CD4-positive, alpha-beta T cell (primary cell): Measurements from ENCODE around the gene TTC34. TPM values are rescaled to one million over a fixed set of nuclear protein-coding genes. Genes with fewer than 3 reads are reported as not detected.

Experiments
- ATAC-seq: fragments of 200-7000 bp; cut with Tn5 transposase; one replicate; pipeline ENCODE4 v1.10.0; 2022; ENCODE audit warnings: mild to moderate bottlenecking; ENCODE audit not compliant: poor library complexity
- CTCF ChIA-PET: fragments of 350-600 bp; sonication (Branson Sonifier 250); formaldehyde crosslinking; loops from one replicate; lab custom pipeline; 2021; ENCODE audit warnings: antibody characterized with exemption, inconsistent platforms; lab: Charles Lee
- POLR2A ChIA-PET: fragments of 350-600 bp; sonication (Branson Sonifier 250); formaldehyde crosslinking; loops from one replicate; lab custom pipeline; 2021; ENCODE audit warnings: antibody characterized with exemption, inconsistent platforms; lab: Charles Lee
- DNase-seq, 14 experiments: peaks; one replicate each; pipeline ENCODE4 v3.0.0-alpha.2; 2013 to 2020; ENCODE audit warnings: mixed read lengths in 2 of 14
- H3K27ac ChIP-seq, 2 donors: one replicate each; pipeline versions ENCODE4 v1.5.1 to v1.7.0; 2013; ENCODE audit warnings: low read length in 2 of 2, low read depth in 1 of 2, mild to moderate bottlenecking in 1 of 2
- H3K27me3 ChIP-seq, 2 experiments: 1 replicate in 1 of 2; 2 replicates in 1 of 2; pipeline versions ENCODE4 v1.6.1 to v1.7.0; 2013; ENCODE audit warnings: low read length in 2 of 2, control low read depth in 1 of 2, mild to moderate bottlenecking in 1 of 2, moderate library complexity in 1 of 2; ENCODE audit not compliant: insufficient read depth in 2 of 2, control insufficient read depth in 1 of 2
- H3K36me3 ChIP-seq: one replicate; pipeline ENCODE4 v1.6.1; 2013; ENCODE audit warnings: low read length, control low read depth; ENCODE audit not compliant: insufficient read depth
- H3K4me1 ChIP-seq: one replicate; pipeline ENCODE4 v1.6.1; 2013; ENCODE audit warnings: low read length, control low read depth; ENCODE audit not compliant: insufficient read depth
- H3K4me3 ChIP-seq: one replicate; pipeline ENCODE4 v1.5.1; 2013; ENCODE audit warnings: mild to moderate bottlenecking, low read length, moderate library complexity
- H3K9me3 ChIP-seq, 2 experiments: 1 replicate in 1 of 2; 2 replicates in 1 of 2; pipeline versions ENCODE4 v1.6.1 to v1.7.0; 2013; ENCODE audit warnings: low read length in 2 of 2, mild to moderate bottlenecking in 2 of 2, control low read depth in 1 of 2, moderate library complexity in 1 of 2; ENCODE audit not compliant: control insufficient read depth in 1 of 2, insufficient read depth in 1 of 2
- H3K27ac Mint-ChIP-seq: one replicate; pipeline ENCODE4 v1.8.0; 2020; ENCODE audit warnings: mixed read lengths
- H3K27me3 Mint-ChIP-seq: one replicate; pipeline ENCODE4 v1.8.0; 2021; ENCODE audit warnings: mixed read lengths
- H3K36me3 Mint-ChIP-seq: one replicate; pipeline ENCODE4 v1.8.0; 2021; ENCODE audit warnings: low read depth, mixed read lengths
- H3K4me1 Mint-ChIP-seq: one replicate; pipeline ENCODE4 v1.8.0; 2021; ENCODE audit warnings: low read depth, mixed read lengths
- H3K4me3 Mint-ChIP-seq: one replicate; pipeline ENCODE4 v1.8.0; 2020; ENCODE audit warnings: mild to moderate bottlenecking, mixed read lengths
- H3K9me3 Mint-ChIP-seq: one replicate; pipeline ENCODE4 v1.8.0; 2020; ENCODE audit warnings: mixed read lengths
- CTCF ChIP-seq: fragments of 200-600 bp; IDR thresholded peaks from one replicate; pipeline ENCODE4 v1.8.0; 2022; ENCODE audit warnings: antibody characterized with exemption, mild to moderate bottlenecking
- intact Hi-C, 2 experiments: fragments of 100-400 bp; cut with DNase I in 1 of 2; cut with micrococcal nuclease in 1 of 2; formaldehyde crosslinking; loops; one replicate each; pipeline versions ENCODE4 v1.15.1 to v1.9.0; 2023 to 2025; cut with DNase I, micrococcal nuclease
- total RNA-seq, 174 experiments: library from RNA in 2 of 174; stranded (reverse) in 2 of 174; gene quantifications; one replicate each; pipeline ENCODE4 v1.2.3 and lab custom pipeline; 2021 to 2026

TTC34 gene
- total RNA-seq, 2 experiments from 2014 or later, result 1.3 TPM

- CTCF ChIA-PET, result no interaction called here
- intact Hi-C loops, result no loop called here
- Mint-ChIP-seq H3K4me1 (peaks cover 5% of the 10 kb centered on the region), H3K27me3 (peaks cover 4% of the 10 kb centered on the region), H3K27ac (no peak overlapping the region), H3K9me3 (peaks cover 25% of the 10 kb centered on the region), H3K4me3 (no peak overlapping the region), H3K36me3 (peaks cover 4% of the 10 kb centered on the region)
- Histone ChIP-seq H3K4me3 (no peak overlapping the region), H3K4me1 (peaks cover 10% of the 10 kb centered on the region), H3K27me3 (no peaks in the 10 kb centered on the region), H3K36me3 (no peaks in the 10 kb centered on the region), H3K9me3 (peaks cover 18 to 23% of the 10 kb centered on the region in 2 experiments), H3K27ac (no peak overlapping the region)
- DNase-seq (no peak), ATAC-seq (no peak)
- POLR2A ChIA-PET, result no interaction called here
- no peak for TF ChIP-seq CTCF
Observed at GRCh38 chr1:2617971-2618470, 183.5 kb downstream of the TTC34 start.

- peaks cover 7% of the 10 kb centered on the region for H3K27me3 Mint-ChIP-seq
- POLR2A ChIA-PET, result no interaction called here
- TF ChIP-seq CTCF, result no peak
Observed at GRCh38 chr1:2614145-2614544, 187.3 kb downstream of the TTC34 start.

DNA sequence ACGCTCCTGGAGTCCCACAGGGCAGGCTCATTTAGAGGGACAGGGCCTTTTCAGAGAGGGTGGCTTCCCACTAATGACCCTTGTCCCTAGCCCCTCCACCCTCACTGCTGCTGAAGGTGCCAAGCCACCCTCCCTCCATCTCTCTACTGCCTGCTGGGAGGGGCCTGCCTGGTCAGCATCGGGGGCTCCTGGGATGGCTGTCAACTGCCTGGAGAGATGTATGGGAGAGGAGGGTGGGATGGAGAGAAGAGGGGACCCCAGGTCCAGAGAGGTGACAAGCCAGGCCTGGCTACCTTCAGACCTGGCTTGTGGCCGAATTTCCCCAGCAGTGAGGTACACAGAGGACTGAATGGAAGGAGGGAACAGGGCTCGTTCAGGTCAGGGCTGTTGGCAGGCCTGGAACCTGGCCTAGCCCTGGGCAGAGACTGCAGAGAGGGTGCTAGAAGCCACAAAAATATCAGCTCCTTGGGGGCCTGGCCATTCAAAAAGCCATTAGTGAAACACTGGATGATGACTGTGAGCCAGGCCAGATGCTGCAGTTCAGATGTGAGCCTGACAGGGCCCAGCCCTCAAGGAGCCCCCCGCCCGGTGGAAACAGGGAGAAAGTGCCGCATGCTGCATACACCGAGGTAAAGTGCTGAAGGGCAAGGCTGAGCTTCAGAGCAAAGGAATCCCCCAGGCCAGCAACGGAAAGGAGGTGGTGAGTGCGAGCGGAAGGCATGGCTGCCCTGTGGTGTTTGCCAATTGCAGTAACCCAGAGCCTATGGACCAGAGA, 188.7 kb downstream of the TTC34 start:
- peaks cover 3% of the 10 kb centered on the region for H3K27me3 Mint-ChIP-seq
- intact Hi-C loops, result no loop called here
- H3K9me3 ChIP-seq, result peaks cover 18 to 30% of the 10 kb centered on the region in 2 experiments
- no peak for TF ChIP-seq CTCF
- ATAC-seq (no peak), DNase-seq (peak in 1 of 14 experiments; percentile 14)
- ChIA-PET POLR2A (no interaction called here), CTCF (no interaction called here)
- H3K4me3 Mint-ChIP-seq, result no peak overlapping the region
- no peak overlapping the region for H3K27ac ChIP-seq
- no peaks in the 10 kb centered on the region for H3K27me3 ChIP-seq
- H3K36me3 ChIP-seq, result no peaks in the 10 kb centered on the region
- peaks cover 4% of the 10 kb centered on the region for H3K36me3 Mint-ChIP-seq
- no peaks in the 10 kb centered on the region for H3K4me1 Mint-ChIP-seq
- H3K9me3 Mint-ChIP-seq, result peaks cover 20% of the 10 kb centered on the region
- no peak overlapping the region for H3K27ac Mint-ChIP-seq
- H3K4me1 ChIP-seq, result peaks cover 3% of the 10 kb centered on the region
- no peak overlapping the region for H3K4me3 ChIP-seq

More at GRCh38 chr1:2614145-2614544, 187.3 kb downstream of the TTC34 start:
- intact Hi-C loops, result no loop called here
- Histone ChIP-seq H3K27ac (no peak overlapping the region), H3K36me3 (no peaks in the 10 kb centered on the region), H3K27me3 (no peaks in the 10 kb centered on the region), H3K9me3 (peaks cover 18 to 30% of the 10 kb centered on the region in 2 experiments), H3K4me1 (peaks cover 3% of the 10 kb centered on the region), H3K4me3 (no peak overlapping the region)
- no peak for ATAC-seq
- Mint-ChIP-seq H3K9me3 (peaks cover 20% of the 10 kb centered on the region), H3K36me3 (peaks cover 4% of the 10 kb centered on the region), H3K4me1 (no peaks in the 10 kb centered on the region), H3K27ac (no peak overlapping the region), H3K4me3 (no peak overlapping the region)
- CTCF ChIA-PET, result no interaction called here
- no peak for DNase-seq
